HepG2 (cell line): Measurements from ENCODE around the gene BAIAP3. TPM values are rescaled to one million over a fixed set of nuclear protein-coding genes. Genes with fewer than 3 reads are reported as not detected.
A peak's percentile ranks its signal among the peaks of the same experiment; 100 is the strongest.

Experiments used
- ATAC-seq: fragments of 200-7000 bp; cut with Tn5 transposase; 3 replicates; pipeline ENCODE4 v1.9.1; 2020; ENCODE audit warnings: mild to moderate bottlenecking, moderate library complexity
- BruUV-seq: library from RNA; stranded (reverse); fragments of 400-500 nt; replicated peaks from 2 replicates; lab custom pipeline; 2021; lab: Mats Ljungman, UMichigan
- CTCF ChIA-PET: fragments of 300-600 bp; formaldehyde crosslinking; extraction: SDS; loops from one replicate; lab custom pipeline; 2021; ENCODE audit warnings: low total read pairs, inconsistent platforms, low intra/inter-chr PET ratio; lab: Yijun Ruan, JAX
- POLR2A ChIA-PET: fragments of 350-600 bp; sonication (Branson Sonifier 250); formaldehyde crosslinking; loops from one replicate; lab custom pipeline; 2020; ENCODE audit warnings: antibody characterized with exemption, inconsistent platforms; lab: Yijun Ruan, JAX
- DNase-seq: peaks from one replicate; pipeline ENCODE4 v3.0.0-alpha.2; 2015; ENCODE audit warnings: low spot score
- FAIRE-seq: peaks from 3 replicates; lab custom pipeline; 2011; peaks lifted over from hg19 to GRCh38; lab: Jason Lieb, UNC
- H2AFZ ChIP-seq: one replicate; pipeline ENCODE4 v1.6.1; 2011; ENCODE audit warnings: low read length, inconsistent platforms
- H3K27ac ChIP-seq: fragments of 300-600 bp; 3 replicates; pipeline ENCODE4 v1.8.0; 2011; ENCODE audit warnings: mixed run types, mild to moderate bottlenecking, mixed read lengths, low read length, inconsistent platforms; ENCODE audit not compliant: insufficient read depth; ENCODE audit errors: extremely low read length
- H3K27me3 ChIP-seq, 2 experiments: fragments of 200-600 bp in 1 of 2; 2 replicates in 1 of 2; 3 replicates in 1 of 2; pipeline versions ENCODE4 v1.6.0 to v1.8.0; 2011; ENCODE audit warnings: low read length in 2 of 2, mild to moderate bottlenecking in 2 of 2, moderate library complexity in 2 of 2, inconsistent platforms in 1 of 2; ENCODE audit not compliant: insufficient read depth in 2 of 2, control insufficient read depth in 1 of 2
- H3K36me3 ChIP-seq, 2 experiments: fragments of 200-600 bp in 1 of 2; replicated peaks in 1 of 2; 2 replicates in 1 of 2; 3 replicates in 1 of 2; pipeline versions ENCODE4 v1.5.1 to v1.8.0; 2011; ENCODE audit warnings: low read length in 2 of 2, inconsistent platforms in 1 of 2; ENCODE audit not compliant: insufficient read depth in 2 of 2, control insufficient read depth in 1 of 2
- H3K4me1 ChIP-seq: 2 replicates; pipeline ENCODE4 v1.5.1; 2012; ENCODE audit warnings: low read length, inconsistent platforms; ENCODE audit not compliant: insufficient read depth
- H3K4me2 ChIP-seq: 2 replicates; pipeline ENCODE4 v1.6.0; 2011; ENCODE audit warnings: low read depth, low read length, inconsistent platforms
- H3K4me3 ChIP-seq, 3 experiments: fragments of 200-600 bp in 1 of 3; sonication (generic), shearing (Covaris generic) in 1 of 3; replicated peaks in 1 of 3; 2 replicates each; pipeline ENCODE4 v1.5.1; 2011 to 2016; ENCODE audit warnings: low read length in 3 of 3, inconsistent platforms in 2 of 3, low read depth in 2 of 3, mild to moderate bottlenecking in 2 of 3, control low read depth in 1 of 3, mixed read lengths in 1 of 3; ENCODE audit not compliant: insufficient read depth in 1 of 3
- H3K79me2 ChIP-seq: one replicate; pipeline ENCODE4 v1.6.1; 2011; ENCODE audit warnings: low read length, inconsistent platforms; ENCODE audit not compliant: insufficient read depth
- H3K9ac ChIP-seq: 2 replicates; pipeline ENCODE4 v1.6.0; 2011; ENCODE audit warnings: mild to moderate bottlenecking, low read depth, low read length, inconsistent platforms; ENCODE audit not compliant: insufficient read depth
- H3K9me3 ChIP-seq: 2 replicates; pipeline ENCODE4 v1.5.1; 2012; ENCODE audit warnings: mild to moderate bottlenecking, low read length
- H4K20me1 ChIP-seq: 2 replicates; pipeline ENCODE4 v1.6.0; 2011; ENCODE audit warnings: inconsistent platforms, mild to moderate bottlenecking, low read length, moderate library complexity; ENCODE audit not compliant: insufficient read depth
- GMEB2 ChIP-seq: IDR thresholded peaks from 2 replicates; pipeline ENCODE4 v1.6.1; 2016; ENCODE audit warnings: missing biosample characterization, missing genetic modification reagents, low read depth
- SIN3B ChIP-seq: fragments of 150-350 bp; IDR thresholded peaks from 2 replicates; pipeline ENCODE4 v1.6.1; 2014; ENCODE audit warnings: low read length
- ZKSCAN8 ChIP-seq: IDR thresholded peaks from 2 replicates; pipeline ENCODE4 v1.6.1; 2016; ENCODE audit warnings: borderline replicate concordance, missing genetic modification reagents, missing compliant biosample characterization
- ZUFSP ChIP-seq: sonication (generic); formaldehyde crosslinking; IDR thresholded peaks from 2 replicates; pipeline ENCODE4 v1.9.0; 2021; ENCODE audit warnings: missing genetic modification reagents, mild to moderate bottlenecking, borderline replicate concordance
- WGBS: methylation state at CpG from one replicate; pipeline ENCODE4 v1.1.6; 2017; ENCODE audit warnings: low lambda C conversion rate; 5-methylcytosine and 5-hydroxymethylcytosine counted together
- in situ Hi-C: cut with HindIII; loops from 2 replicates; pipeline ENCODE4 v1.10.0; 2017; ENCODE audit warnings: low pct_unique_long_range_greater_than_20kb; ENCODE audit not compliant: extremely low pct_ligation_motif_present
- intact Hi-C: fragments of 100-400 bp; cut with micrococcal nuclease; formaldehyde crosslinking; loops from one replicate; pipeline ENCODE4 v1.10.0; 2022; ENCODE audit not compliant: unreplicated experiment
- polyA plus RNA-seq, 8 experiments: library from polyadenylated mRNA; depleted of rRNA in 3 of 8; stranded (reverse) in 7 of 8; unstranded in 1 of 8; fragments of >200 nt; fragmentation: Illumina TruSeq in 4 of 8; extraction: Trizol in 4 of 8; gene quantifications; 2 replicates each; pipeline versions ENCODE4 v1.2.1 to v1.2.3, GENCODE V29; 2011 to 2016; ENCODE audit warnings: low read depth in 4 of 8, missing spikeins in 1 of 8, mixed read lengths in 1 of 8; ENCODE audit not compliant: insufficient read depth in 1 of 8
- total RNA-seq, 5 experiments: library from RNA; depleted of rRNA; stranded (reverse); fragments of >200 nt; fragmentation: Illumina TruSeq; extraction: Trizol; gene quantifications; 2 replicates each; pipeline ENCODE4 v1.2.3, GENCODE V29; 2016; ENCODE audit warnings: low read depth in 1 of 5

BAIAP3 gene
- total and polyA plus RNA-seq, 2 of the 13 experiments (the other 11 are each of a cell fraction or from before 2014, with no cell fraction given) = 3.2 to 5.7 TPM

DNA sequence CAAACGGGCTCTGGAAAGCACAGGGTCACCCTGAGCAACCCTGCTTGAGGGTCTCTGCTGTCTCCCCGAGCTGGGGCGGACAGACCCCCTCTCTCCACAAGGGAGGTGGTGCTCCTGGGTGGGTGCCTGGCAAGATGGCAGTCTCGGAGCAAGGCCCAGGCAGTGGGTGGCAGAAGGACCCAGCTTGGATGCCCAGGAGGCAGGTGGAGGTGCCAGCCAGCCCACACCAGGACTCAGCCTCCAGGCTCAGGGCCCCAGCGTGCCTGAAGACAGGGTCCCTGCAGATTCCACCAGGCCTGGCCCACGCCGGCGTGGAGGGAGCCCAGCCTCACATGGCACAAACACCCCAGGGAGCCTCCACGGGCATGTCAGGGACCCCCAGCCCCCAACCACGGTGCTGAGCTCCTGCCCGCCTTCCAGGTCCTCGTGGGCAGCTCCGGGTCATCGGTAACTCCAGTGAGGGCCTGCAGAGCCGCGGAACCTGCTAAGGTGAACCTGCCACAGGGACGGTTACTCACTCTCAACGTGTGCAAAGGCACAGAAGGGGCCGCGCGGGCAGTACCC, 60.2 kb downstream of the BAIAP3 start:
- TF ChIP-seq SIN3B = no peak
- TF ChIP-seq GMEB2 (CRISPR knock-in tag) = no peak
- TF ChIP-seq, all 625 proteins: peak for 0
- Histone ChIP-seq H3K27ac (no peak overlapping the region), H3K4me1 (no peaks in the 10 kb centered on the region), H4K20me1 (no peaks in the 10 kb centered on the region), H3K27me3 (no peaks in the 10 kb centered on the region), H3K36me3 (peaks cover 2 to 4% of the 10 kb centered on the region in 2 experiments; a peak in 3 of 5 replicates), H3K4me3 (no peak overlapping the region), H3K9me3 (no peaks in the 10 kb centered on the region), H2AFZ (no peak overlapping the region), H3K79me2 (no peaks in the 10 kb centered on the region), H3K9ac (no peak overlapping the region), H3K4me2 (no peak overlapping the region)
- ATAC-seq (no peak), FAIRE-seq (no peak), DNase-seq (no peak)
- ChIA-PET POLR2A (no interaction called here), CTCF (no interaction called here)
- WGBS = 95% methylated on average over 12 of the region's 21 CpGs
- no TSS peak for BruUV-seq
- intact Hi-C loops = no loop called here
- in situ Hi-C loops = no loop called here

DNA sequence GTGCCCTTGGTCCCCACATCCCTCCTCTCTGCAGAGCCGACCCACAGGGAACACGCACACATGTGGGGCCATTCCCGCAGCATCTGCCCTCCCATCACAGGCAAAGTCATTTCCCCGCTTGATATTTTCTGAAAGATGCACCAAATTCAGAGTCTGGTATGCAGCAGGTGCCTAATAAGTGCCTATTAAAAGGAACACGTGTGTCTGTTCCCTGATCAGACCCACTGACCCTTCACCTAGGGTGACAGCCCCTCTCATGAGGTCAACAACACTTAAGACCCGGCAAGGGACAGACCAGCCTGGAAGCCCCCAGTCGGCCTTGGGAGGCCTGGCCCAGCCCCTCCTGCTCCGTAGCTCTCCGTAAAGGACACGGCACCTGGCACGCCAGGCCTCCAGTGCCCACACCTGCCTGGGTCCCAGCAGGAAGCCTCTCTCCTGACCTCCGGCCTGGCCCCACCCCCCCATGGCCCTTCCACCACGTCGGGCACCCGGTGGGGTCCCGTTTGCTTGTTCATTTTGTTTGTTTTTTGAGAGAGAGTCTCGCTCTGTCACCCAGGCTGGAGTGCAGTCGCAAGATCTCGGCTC, 61.0 kb downstream of the BAIAP3 start:
- DNase-seq (no peak), ATAC-seq (no peak), FAIRE-seq (no peak)
- CTCF ChIA-PET = no interaction called here
- Histone ChIP-seq H2AFZ (no peak overlapping the region), H3K27ac (no peak overlapping the region), H3K27me3 (no peaks in the 10 kb centered on the region), H3K4me3 (no peak overlapping the region), H4K20me1 (no peaks in the 10 kb centered on the region), H3K79me2 (no peaks in the 10 kb centered on the region), H3K9me3 (no peaks in the 10 kb centered on the region), H3K4me1 (no peaks in the 10 kb centered on the region), H3K9ac (no peak overlapping the region), H3K36me3 (peaks cover 4% of the 10 kb centered on the region in 2 experiments; a peak in 3 of 5 replicates), H3K4me2 (no peak overlapping the region)
- BruUV-seq = no TSS peak
- TF ChIP-seq ZKSCAN8 (CRISPR knock-in tag) (0 out of 2 replicates have a peak, but pooled peaks have one; percentile 70), ZUFSP (no peak)
- in situ Hi-C loops = no loop called here
- intact Hi-C loops = no loop called here
- POLR2A ChIA-PET = no interaction called here
- 93% methylated on average over 14 of the region's 19 CpGs for WGBS
